Breast epithelium (tissue), 4 donors: Measurements from ENCODE around the gene DMD. TPM values are rescaled to one million over a fixed set of nuclear protein-coding genes. Genes with fewer than 3 reads are reported as not detected.

Source experiments
- DNase-seq, 2 donors: peaks; one replicate each; pipeline ENCODE4 v3.0.0-alpha.2; 2019; ENCODE audit warnings: low spot score in 2 of 2
- H3K27ac ChIP-seq, 2 donors: fragments of 200-600 bp; sonication (generic) in 1 of 2; one replicate each; pipeline ENCODE4 v1.5.1; 2016 to 2019; ENCODE audit warnings: mild to moderate bottlenecking in 1 of 2
- H3K27me3 ChIP-seq, 2 donors: fragments of 200-600 bp; sonication (generic) in 1 of 2; one replicate each; pipeline versions ENCODE4 v1.5.1 to v1.6.0; 2017 to 2019; ENCODE audit warnings: control low read depth in 1 of 2, mild to moderate bottlenecking in 1 of 2
- H3K36me3 ChIP-seq: fragments of 200-600 bp; one replicate; pipeline ENCODE4 v1.5.1; 2019
- H3K4me1 ChIP-seq, 2 donors: fragments of 200-600 bp; sonication (generic); one replicate each; pipeline ENCODE4 v1.5.1; 2016 to 2019; ENCODE audit warnings: control low read depth in 1 of 2
- H3K4me3 ChIP-seq, 3 donors: fragments of 200-600 bp; sonication (generic); 1 replicate in 2 of 3; 2 replicates in 1 of 3; pipeline ENCODE4 v1.5.1; 2016 to 2019; ENCODE audit warnings: mild to moderate bottlenecking in 3 of 3, moderate library complexity in 2 of 3
- H3K9me3 ChIP-seq, 2 donors: fragments of 200-600 bp; sonication (generic) in 1 of 2; one replicate each; pipeline ENCODE4 v1.5.1; 2016 to 2019; ENCODE audit warnings: control low read depth in 1 of 2
- POLR2A ChIP-seq: fragments of 450-650 bp; IDR thresholded peaks from one replicate; pipeline ENCODE4 v1.6.1; 2016; ENCODE audit warnings: antibody characterized with exemption, mild to moderate bottlenecking, moderate library complexity
- POLR2AphosphoS5 ChIP-seq, 3 donors: sonication (generic); formaldehyde crosslinking; IDR thresholded peaks; one replicate each; pipeline ENCODE4 v1.6.1; 2017; ENCODE audit warnings: antibody characterized with exemption in 3 of 3
- intact Hi-C: fragments of 100-400 bp; cut with DNase I; formaldehyde crosslinking; loops from one replicate; pipeline ENCODE4 v1.15.1; 2023; ENCODE audit warnings: low total_unique reads
- total RNA-seq, 3 donors: library from RNA; depleted of rRNA; stranded (reverse); fragments of >200 nt; gene quantifications; one replicate each; pipeline ENCODE4 v1.1.0, GENCODE V29; 2016
- TF ChIP-seq, protein P1 (sequence below), 3 donors: fragments of 450-650 bp; IDR thresholded peaks; one replicate each; pipeline ENCODE4 v1.5.1; 2016 to 2017; ENCODE audit warnings: antibody characterized with exemption in 3 of 3, mild to moderate bottlenecking in 3 of 3, moderate library complexity in 3 of 3

The DMD gene
- total RNA-seq, 3 donors from 2014 or later = 57.0 to 135 (median 65.2) TPM

DNA sequence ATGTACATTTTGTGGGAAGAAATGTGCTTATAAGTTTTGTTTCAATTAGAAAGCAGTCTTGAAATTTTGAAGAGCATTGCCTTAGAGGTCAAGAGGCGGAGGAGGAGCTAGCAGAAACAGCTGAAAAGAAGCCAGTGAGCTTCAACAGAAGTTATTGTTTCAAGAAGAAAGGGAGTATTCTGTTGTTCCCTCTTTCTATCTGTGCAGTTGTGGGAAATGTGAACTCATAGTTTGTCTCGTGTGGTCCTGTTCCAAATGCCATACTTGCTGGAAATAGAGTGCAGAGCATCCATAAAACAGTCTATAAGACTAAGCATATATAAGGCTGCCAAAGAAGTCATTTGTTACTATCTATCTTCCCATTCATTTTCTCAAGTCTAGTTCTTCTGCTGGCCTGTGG lies 1015.7 kb downstream of the DMD start:
- H3K36me3 ChIP-seq = no peaks in the 10 kb centered on the region
- no peaks in the 10 kb centered on the region for H3K9me3 ChIP-seq
- no peak overlapping the region for H3K27ac ChIP-seq
- H3K27me3 ChIP-seq = no peaks in the 10 kb centered on the region
- no peaks in the 10 kb centered on the region for H3K4me1 ChIP-seq
- H3K4me3 ChIP-seq = no peak overlapping the region
- no peak for DNase-seq
- TF ChIP-seq POLR2AphosphoS5 (IDR thresholded peaks at IDR 0.05) (no peak), POLR2A (no peak)
- TF ChIP-seq, protein P1, sequence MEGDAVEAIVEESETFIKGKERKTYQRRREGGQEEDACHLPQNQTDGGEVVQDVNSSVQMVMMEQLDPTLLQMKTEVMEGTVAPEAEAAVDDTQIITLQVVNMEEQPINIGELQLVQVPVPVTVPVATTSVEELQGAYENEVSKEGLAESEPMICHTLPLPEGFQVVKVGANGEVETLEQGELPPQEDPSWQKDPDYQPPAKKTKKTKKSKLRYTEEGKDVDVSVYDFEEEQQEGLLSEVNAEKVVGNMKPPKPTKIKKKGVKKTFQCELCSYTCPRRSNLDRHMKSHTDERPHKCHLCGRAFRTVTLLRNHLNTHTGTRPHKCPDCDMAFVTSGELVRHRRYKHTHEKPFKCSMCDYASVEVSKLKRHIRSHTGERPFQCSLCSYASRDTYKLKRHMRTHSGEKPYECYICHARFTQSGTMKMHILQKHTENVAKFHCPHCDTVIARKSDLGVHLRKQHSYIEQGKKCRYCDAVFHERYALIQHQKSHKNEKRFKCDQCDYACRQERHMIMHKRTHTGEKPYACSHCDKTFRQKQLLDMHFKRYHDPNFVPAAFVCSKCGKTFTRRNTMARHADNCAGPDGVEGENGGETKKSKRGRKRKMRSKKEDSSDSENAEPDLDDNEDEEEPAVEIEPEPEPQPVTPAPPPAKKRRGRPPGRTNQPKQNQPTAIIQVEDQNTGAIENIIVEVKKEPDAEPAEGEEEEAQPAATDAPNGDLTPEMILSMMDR (IDR thresholded peaks at IDR 0.05) = no peak
- intact Hi-C loops = no loop called here

DNA sequence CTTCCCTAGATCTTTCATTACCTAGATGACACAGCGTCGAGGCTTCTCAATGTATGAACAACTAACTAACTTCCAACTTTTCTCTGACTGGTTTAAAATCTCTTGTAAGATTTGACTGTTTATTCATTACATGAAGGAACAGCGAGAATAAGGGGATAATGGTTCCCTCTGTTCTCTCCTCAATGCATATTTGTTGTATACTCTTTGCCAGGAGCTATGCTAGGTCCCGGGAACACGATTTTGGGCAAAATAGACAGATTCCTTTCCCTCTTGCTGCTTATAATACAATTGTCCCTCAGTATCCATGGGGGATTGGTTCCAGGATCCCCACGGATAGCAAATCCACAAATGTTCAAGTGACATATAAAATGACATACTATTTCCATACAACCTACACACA lies 1020.0 kb downstream of the DMD start:
- Histone ChIP-seq H3K4me1 (no peaks in the 10 kb centered on the region), H3K27me3 (peaks cover 0 to 4% of the 10 kb centered on the region in 2 donors), H3K27ac (no peak overlapping the region), H3K36me3 (no peaks in the 10 kb centered on the region), H3K4me3 (no peak overlapping the region), H3K9me3 (no peaks in the 10 kb centered on the region)
- TF ChIP-seq POLR2AphosphoS5 (IDR thresholded peaks at IDR 0.05) (no peak), POLR2A (no peak)
- TF ChIP-seq, protein P1 (IDR thresholded peaks at IDR 0.05) = no peak
- intact Hi-C loops = no loop called here
- no peak for DNase-seq

DNA sequence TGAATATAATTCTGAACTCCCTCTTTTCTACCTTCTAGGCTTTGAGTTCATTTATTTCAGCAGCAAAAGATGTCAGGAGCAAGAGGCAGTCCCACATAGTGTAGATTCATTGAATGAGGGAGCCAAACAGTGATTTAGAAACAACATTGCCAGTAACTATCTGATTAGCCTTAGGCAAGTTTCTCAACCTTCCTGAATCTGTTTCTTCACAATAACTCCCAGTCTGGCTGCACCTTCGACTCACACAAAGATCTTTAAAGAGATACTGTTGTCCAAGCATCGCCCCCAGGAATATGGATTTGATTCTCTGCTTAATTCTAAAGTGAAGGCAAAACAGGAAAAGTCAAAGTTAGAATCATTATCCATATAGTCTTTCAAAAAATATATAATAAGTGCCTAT lies 1026.2 kb downstream of the DMD start:
- no peak for DNase-seq
- H3K4me3 ChIP-seq = no peak overlapping the region
- no peak overlapping the region for H3K27ac ChIP-seq
- no peaks in the 10 kb centered on the region for H3K4me1 ChIP-seq
- no peaks in the 10 kb centered on the region for H3K9me3 ChIP-seq
- peaks cover 0 to 6% of the 10 kb centered on the region in 2 donors for H3K27me3 ChIP-seq
- TF ChIP-seq POLR2A (no peak), POLR2AphosphoS5 (IDR thresholded peaks at IDR 0.05) (no peak)
- TF ChIP-seq, protein P1 (IDR thresholded peaks at IDR 0.05) = no peak
- no peaks in the 10 kb centered on the region for H3K36me3 ChIP-seq
- intact Hi-C loops = no loop called here

DNA sequence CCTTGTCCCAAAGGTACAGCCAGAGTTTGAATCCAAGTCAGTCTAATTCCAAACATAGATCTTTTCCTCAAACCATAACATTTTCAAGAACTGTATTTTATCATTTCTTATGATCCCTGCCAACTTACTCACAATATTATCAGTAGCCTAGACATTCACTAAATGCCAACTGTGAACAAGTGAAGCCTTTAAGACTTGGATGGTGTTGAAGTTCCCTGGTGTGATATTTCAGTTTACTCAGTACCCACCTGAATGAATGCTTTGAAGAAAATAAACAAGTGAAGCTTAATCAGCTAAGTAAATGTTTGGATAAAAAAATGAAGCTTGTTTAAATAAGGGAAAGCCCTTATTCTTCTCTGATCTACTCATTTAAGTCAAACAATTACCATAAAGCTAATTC lies 1028.3 kb downstream of the DMD start:
- Histone ChIP-seq H3K36me3 (no peaks in the 10 kb centered on the region), H3K4me1 (no peaks in the 10 kb centered on the region), H3K27ac (no peak overlapping the region), H3K9me3 (no peaks in the 10 kb centered on the region), H3K27me3 (peaks cover 0 to 6% of the 10 kb centered on the region in 2 donors), H3K4me3 (no peak overlapping the region)
- intact Hi-C loops = no loop called here
- DNase-seq = no peak
- TF ChIP-seq POLR2A (no peak), POLR2AphosphoS5 (IDR thresholded peaks at IDR 0.05) (no peak)
- TF ChIP-seq, protein P1 (IDR thresholded peaks at IDR 0.05) = no peak

DNA sequence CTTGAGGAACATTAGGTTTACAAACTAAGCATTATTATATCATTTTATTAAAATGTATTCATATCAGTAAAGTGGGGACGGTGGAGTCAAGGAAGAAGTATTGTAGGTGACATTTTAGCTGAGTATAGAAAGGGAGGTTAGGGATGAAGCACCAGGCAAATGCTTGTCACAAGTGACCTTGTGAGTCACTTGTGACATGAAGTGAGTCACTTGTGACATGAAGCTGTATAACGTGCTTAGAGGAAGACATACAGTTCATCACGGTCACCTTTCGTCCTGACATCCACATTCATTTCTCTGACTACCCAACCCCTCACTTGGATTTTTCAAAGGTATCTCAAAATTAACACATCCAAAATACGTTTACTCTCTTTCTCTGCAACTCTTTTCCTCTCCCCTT lies 1034.8 kb downstream of the DMD start:
- DNase-seq = no peak
- no peak overlapping the region for H3K4me3 ChIP-seq
- no peak overlapping the region for H3K27ac ChIP-seq
- H3K27me3 ChIP-seq = peaks cover 0 to 3% of the 10 kb centered on the region in 2 donors
- H3K4me1 ChIP-seq = no peaks in the 10 kb centered on the region
- H3K9me3 ChIP-seq = no peaks in the 10 kb centered on the region
- TF ChIP-seq POLR2AphosphoS5 (IDR thresholded peaks at IDR 0.05) (no peak), POLR2A (no peak)
- TF ChIP-seq, protein P1 (IDR thresholded peaks at IDR 0.05) = no peak
- intact Hi-C loops = loop anchor here (5.0 kb wide), 1 partner anchor 426 kb away; no protein-coding TSS in a partner anchor
- no peaks in the 10 kb centered on the region for H3K36me3 ChIP-seq
